Immature natural killer cell (primary cell): Measurements from ENCODE around the gene LOXL4. TPM values are rescaled to one million over a fixed set of nuclear protein-coding genes. Genes with fewer than 3 reads are reported as not detected.

Experiments used
- DNase-seq, 3 donors: peaks; one replicate each; pipeline ENCODE4 v3.0.0; 2022; ENCODE audit warnings: mixed read lengths in 1 of 3
- H3K27ac Mint-ChIP-seq, 6 donors: one replicate each; pipeline ENCODE4 v1.8.0; 2020; ENCODE audit warnings: mixed read lengths in 6 of 6, mild to moderate bottlenecking in 5 of 6, inconsistent platforms in 4 of 6, moderate library complexity in 3 of 6
- H3K27me3 Mint-ChIP-seq, 3 donors: one replicate each; pipeline ENCODE4 v1.8.0; 2020 to 2021; ENCODE audit warnings: low read depth in 3 of 3, mild to moderate bottlenecking in 3 of 3, mixed read lengths in 3 of 3, moderate library complexity in 3 of 3, inconsistent platforms in 1 of 3
- H3K36me3 Mint-ChIP-seq, 3 donors: one replicate each; pipeline ENCODE4 v1.8.0; 2020; ENCODE audit warnings: mixed read lengths in 3 of 3, inconsistent platforms in 2 of 3, mild to moderate bottlenecking in 2 of 3
- H3K4me1 Mint-ChIP-seq, 2 donors: one replicate each; pipeline ENCODE4 v1.8.0; 2020; ENCODE audit warnings: inconsistent platforms in 2 of 2, mild to moderate bottlenecking in 2 of 2, mixed read lengths in 2 of 2, moderate library complexity in 1 of 2
- H3K4me3 Mint-ChIP-seq, 5 donors: one replicate each; pipeline ENCODE4 v1.8.0; 2020; ENCODE audit warnings: mild to moderate bottlenecking in 5 of 5, mixed read lengths in 5 of 5, inconsistent platforms in 3 of 5, moderate library complexity in 3 of 5
- H3K9me3 Mint-ChIP-seq, 6 donors: one replicate each; pipeline ENCODE4 v1.8.0; 2020; ENCODE audit warnings: mild to moderate bottlenecking in 6 of 6, mixed read lengths in 6 of 6, inconsistent platforms in 4 of 6, moderate library complexity in 3 of 6
- polyA plus RNA-seq, 3 donors: library from polyadenylated mRNA; unstranded; fragments of 300-500 nt; fragmentation: Illumina TruSeq; gene quantifications; one replicate each; pipeline ENCODE4 v1.2.3, GENCODE V29; 2021

The LOXL4 gene
- polyA plus RNA-seq, 3 donors from 2014 or later = 0.18 TPM; not detected in 2

- Mint-ChIP-seq H3K4me1 (peaks cover 27 to 66% of the 10 kb centered on the region in 2 donors), H3K27ac (no peak overlapping the region), H3K36me3 (peaks cover 18 to 23% (median 23%) of the 10 kb centered on the region in 3 donors), H3K27me3 (no peaks in the 10 kb centered on the region), H3K4me3 (no peak overlapping the region), H3K9me3 (no peaks in the 10 kb centered on the region)
- no peak for DNase-seq
Measured at GRCh38 chr10:98209441-98209840, 58.6 kb downstream of the LOXL4 start.

DNA sequence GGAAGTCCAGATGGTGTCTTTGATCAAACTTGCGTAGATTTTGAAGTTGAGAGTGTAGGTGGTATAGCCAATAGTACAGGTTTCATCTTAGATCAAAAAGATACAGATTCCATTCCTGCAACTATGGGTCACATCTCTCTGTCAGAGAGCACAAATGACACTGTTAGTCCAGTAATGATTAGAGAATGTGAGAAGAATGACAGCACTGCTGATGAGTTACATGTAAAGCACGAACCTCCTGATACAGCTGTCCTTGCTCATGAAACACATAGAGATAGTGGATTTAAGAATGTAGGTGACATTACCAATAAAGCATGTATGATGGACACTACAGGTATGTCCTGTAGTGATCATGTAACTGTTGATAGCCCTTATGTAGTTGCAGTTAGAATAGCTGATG lies 59.1 kb downstream of the LOXL4 start:
- H3K4me1 Mint-ChIP-seq = peaks cover 27 to 61% of the 10 kb centered on the region in 2 donors
- H3K9me3 Mint-ChIP-seq = no peaks in the 10 kb centered on the region
- H3K27ac Mint-ChIP-seq = no peak overlapping the region
- H3K36me3 Mint-ChIP-seq = peaks cover 18 to 23% (median 23%) of the 10 kb centered on the region in 3 donors
- DNase-seq = no peak
- H3K4me3 Mint-ChIP-seq = no peak overlapping the region
- H3K27me3 Mint-ChIP-seq = no peaks in the 10 kb centered on the region

- no peaks in the 10 kb centered on the region for H3K27me3 Mint-ChIP-seq
- H3K9me3 Mint-ChIP-seq = no peaks in the 10 kb centered on the region
- H3K27ac Mint-ChIP-seq = no peak overlapping the region
- peaks cover 2 to 26% of the 10 kb centered on the region in 2 donors for H3K4me1 Mint-ChIP-seq
- no peak overlapping the region for H3K4me3 Mint-ChIP-seq
- peaks cover 11 to 18% (median 12%) of the 10 kb centered on the region in 3 donors for H3K36me3 Mint-ChIP-seq
- DNase-seq = no peak
Measured at GRCh38 chr10:98205351-98205750, 62.6 kb downstream of the LOXL4 start.

DNA sequence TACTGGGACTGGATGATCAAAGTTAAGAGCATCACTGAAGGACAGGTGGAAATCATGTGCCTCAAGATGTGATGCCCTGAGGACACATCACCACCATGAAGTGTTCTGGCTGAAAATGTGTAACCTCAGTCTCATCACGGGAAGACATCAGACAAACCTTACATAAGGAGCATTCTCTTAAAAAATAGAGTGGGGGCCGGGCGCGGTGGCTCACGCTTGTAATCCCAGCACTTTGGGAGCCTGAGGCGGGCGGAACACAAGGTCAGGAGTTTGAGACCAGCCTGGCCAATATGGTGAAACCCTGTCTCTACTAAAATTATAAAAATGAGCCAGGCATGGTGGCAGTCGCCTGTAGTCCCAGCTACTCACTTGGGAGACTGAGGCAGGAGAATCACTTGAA lies 65.6 kb downstream of the LOXL4 start:
- Mint-ChIP-seq H3K27ac (no peak overlapping the region), H3K4me3 (no peak overlapping the region), H3K9me3 (no peaks in the 10 kb centered on the region), H3K36me3 (no peaks in the 10 kb centered on the region), H3K4me1 (peaks cover 8 to 31% of the 10 kb centered on the region in 2 donors), H3K27me3 (no peaks in the 10 kb centered on the region)
- no peak for DNase-seq

DNA sequence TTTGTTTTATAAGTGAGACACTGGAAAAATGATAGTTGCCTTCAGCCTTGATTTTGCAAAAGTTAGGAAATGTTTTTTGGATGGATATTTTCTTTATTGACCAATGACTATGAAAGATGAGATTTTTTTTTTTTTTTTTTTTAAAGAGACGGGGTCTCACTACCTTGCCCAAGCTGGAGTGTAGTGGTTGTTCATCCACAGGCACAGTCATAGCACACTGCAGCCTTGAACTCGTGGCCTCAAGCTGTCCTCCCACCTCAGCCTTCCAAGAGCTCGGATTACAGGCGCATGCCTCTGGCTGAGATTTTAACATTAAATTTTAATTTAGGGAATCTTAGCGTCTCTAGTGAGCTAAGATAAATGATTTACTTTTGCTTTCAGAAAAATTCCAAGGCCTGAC lies 66.2 kb downstream of the LOXL4 start:
- Mint-ChIP-seq H3K27me3 (no peaks in the 10 kb centered on the region), H3K4me1 (peaks cover 11 to 32% of the 10 kb centered on the region in 2 donors), H3K9me3 (no peaks in the 10 kb centered on the region), H3K36me3 (no peaks in the 10 kb centered on the region), H3K4me3 (no peak overlapping the region), H3K27ac (no peak overlapping the region)
- no peak for DNase-seq

Other genes with a start within 250 kb of the LOXL4 start
- gene CRTAC1, start 237.6 kb downstream of the LOXL4 start, polyA plus RNA-seq = not detected
- gene R3HCC1L, start 133.5 kb downstream of the LOXL4 start, polyA plus RNA-seq = 10 to 100 TPM in 1 of 3 donors, 1 to 10 TPM in 1, under 1 TPM in 1; 0.22 to 13.9 (median 8.1) TPM
- 10 to 100 TPM in 2 of 3 donors, 1 to 10 TPM in 1; 8.5 to 21.1 (median 17.3) TPM for gene PYROXD2, start 147.0 kb upstream of the LOXL4 start, polyA plus RNA-seq
- 100 to 1,000 TPM in 1 of 3 donors, 10 to 100 TPM in 2; 72.4 to 110 (median 85.6) TPM for gene HPS1, start 178.7 kb upstream of the LOXL4 start, polyA plus RNA-seq